HUES64 (cell line): Measurements from ENCODE around the gene GALNTL6.

ENCODE experiments used
- H3K27ac ChIP-seq: 2 replicates; pipeline ENCODE4 v1.7.0; 2013; ENCODE audit warnings: low read depth, low read length, inconsistent platforms
- H3K27me3 ChIP-seq: 2 replicates; pipeline ENCODE4 v1.6.1; 2013; ENCODE audit warnings: mild to moderate bottlenecking, low read length; ENCODE audit not compliant: insufficient read depth
- H3K36me3 ChIP-seq: 2 replicates; pipeline ENCODE4 v1.6.1; 2013; ENCODE audit warnings: mild to moderate bottlenecking, low read length; ENCODE audit not compliant: insufficient read depth
- H3K4me1 ChIP-seq: 2 replicates; pipeline ENCODE4 v1.6.1; 2013; ENCODE audit warnings: mild to moderate bottlenecking, low read length, moderate library complexity; ENCODE audit not compliant: insufficient read depth
- H3K4me3 ChIP-seq: 2 replicates; pipeline ENCODE4 v1.5.1; 2013; ENCODE audit warnings: mild to moderate bottlenecking, low read length, moderate library complexity
- H3K9ac ChIP-seq: 2 replicates; pipeline ENCODE4 v1.6.1; 2013; ENCODE audit warnings: mild to moderate bottlenecking, low read depth, low read length
- H3K9me3 ChIP-seq: 2 replicates; pipeline ENCODE4 v1.6.1; 2013; ENCODE audit warnings: low read depth, low read length; ENCODE audit not compliant: insufficient read depth
- WGBS: fragments of 150-250, 120-280 bp; methylation state at CpG from one replicate; pipeline ENCODE4 v1.1.7; 2013; ENCODE audit warnings: missing lambda C conversion rate; 5-methylcytosine and 5-hydroxymethylcytosine counted together

Gene GALNTL6

DNA sequence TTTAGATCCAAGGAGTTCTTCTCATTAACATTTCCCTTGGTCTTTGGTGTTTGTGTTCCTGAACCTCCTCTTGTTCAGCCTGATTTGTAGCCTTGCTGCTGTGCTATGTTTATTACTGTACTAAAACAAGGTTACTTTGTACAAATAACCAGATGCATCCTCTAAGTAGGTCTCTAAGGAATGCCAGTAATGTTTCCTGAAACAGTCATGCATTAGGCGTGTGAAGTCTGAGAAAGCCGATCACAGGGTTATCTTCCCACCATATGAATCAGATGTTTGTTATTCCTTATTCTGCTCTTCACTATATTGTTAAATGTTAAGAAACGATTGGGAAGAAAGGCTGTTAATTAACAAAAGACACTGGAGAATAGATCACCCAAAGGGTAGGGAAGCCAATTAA lies 66.9 kb downstream of the GALNTL6 start:
- Histone ChIP-seq H3K36me3 (no peaks in the 10 kb centered on the region), H3K9me3 (no peaks in the 10 kb centered on the region), H3K9ac (no peak overlapping the region), H3K27me3 (no peaks in the 10 kb centered on the region), H3K27ac (no peak overlapping the region), H3K4me3 (no peak overlapping the region), H3K4me1 (peaks cover 6% of the 10 kb centered on the region)
- 82% methylated on average over 3 of the region's 3 CpGs for WGBS

DNA sequence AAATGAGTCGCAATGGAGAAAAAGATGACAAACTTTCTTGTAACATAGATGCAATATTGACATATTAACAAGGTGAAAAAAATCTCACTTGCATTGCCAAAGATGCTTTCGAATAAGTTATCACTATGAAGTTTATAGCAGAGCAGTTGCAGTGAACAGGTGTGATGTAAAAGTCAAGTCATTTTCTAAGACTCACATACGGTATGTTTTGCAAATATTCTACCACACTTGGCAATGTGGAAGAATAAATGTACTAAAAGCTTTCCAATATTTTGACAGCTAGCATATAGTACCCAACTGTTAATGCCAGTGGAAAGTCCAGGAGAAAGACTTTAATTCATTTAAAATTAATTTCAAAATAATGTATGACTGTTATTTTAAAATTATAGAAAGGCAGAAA lies 76.5 kb downstream of the GALNTL6 start:
- 100% methylated on average over 2 of the region's 3 CpGs for WGBS

DNA sequence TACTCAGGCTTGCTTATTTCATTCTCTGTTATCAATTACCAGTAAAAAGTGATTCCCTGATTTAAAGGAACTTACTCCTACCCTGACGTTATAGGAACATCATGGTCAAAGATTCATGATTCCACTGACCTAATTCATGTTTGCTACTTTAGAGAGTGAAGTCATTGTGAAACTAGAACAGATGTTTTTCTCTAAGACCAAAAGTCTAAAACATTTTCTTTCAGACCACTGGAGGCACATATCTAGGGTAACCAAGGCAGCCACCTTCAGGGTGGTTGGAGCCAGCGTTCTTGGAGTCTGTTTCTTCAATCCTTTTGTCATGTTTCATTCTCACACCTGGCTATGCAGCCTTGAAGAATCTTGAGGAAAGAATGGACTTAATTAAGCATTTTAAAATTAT lies 77.8 kb downstream of the GALNTL6 start:
- H3K4me3 ChIP-seq, result no peak overlapping the region
- no peaks in the 10 kb centered on the region for H3K27me3 ChIP-seq
- no peaks in the 10 kb centered on the region for H3K36me3 ChIP-seq
- WGBS, result 88% methylated on average over 2 of the region's 2 CpGs
- no peaks in the 10 kb centered on the region; the same call in 1 of the 2 replicates for H3K4me1 ChIP-seq
- no peak overlapping the region for H3K27ac ChIP-seq
- H3K9ac ChIP-seq, result no peak overlapping the region
- no peaks in the 10 kb centered on the region; the same call in 1 of the 2 replicates for H3K9me3 ChIP-seq

More for the DNA sequence above, 76.5 kb downstream of the GALNTL6 start:
- H3K4me3 ChIP-seq, result no peak overlapping the region
- H3K27me3 ChIP-seq, result no peaks in the 10 kb centered on the region
- no peaks in the 10 kb centered on the region for H3K36me3 ChIP-seq
- no peak overlapping the region for H3K9ac ChIP-seq
- no peaks in the 10 kb centered on the region for H3K4me1 ChIP-seq
- no peaks in the 10 kb centered on the region; the same call in 1 of the 2 replicates for H3K9me3 ChIP-seq
- H3K27ac ChIP-seq, result no peak overlapping the region

DNA sequence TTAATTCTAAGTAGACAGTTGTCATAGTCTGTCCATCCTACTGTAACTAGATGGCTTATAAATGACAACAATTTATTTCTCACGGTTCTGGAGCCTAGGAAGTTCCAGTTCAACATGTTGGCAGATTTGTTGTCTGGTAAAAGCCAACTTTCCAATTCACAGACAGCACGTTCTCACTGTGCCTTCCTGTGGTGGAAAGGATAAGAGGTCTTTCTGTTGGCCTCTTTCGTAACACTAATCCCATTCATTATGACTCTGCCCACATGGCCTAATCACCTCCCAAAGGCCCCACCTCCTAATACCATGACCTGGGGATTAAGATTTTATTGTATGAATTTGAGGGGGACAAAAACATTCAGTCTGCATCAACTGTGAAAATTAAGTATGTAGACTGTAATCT lies 83.2 kb downstream of the GALNTL6 start:
- H3K9ac ChIP-seq, result no peak overlapping the region
- 80% methylated on average over 2 of the region's 3 CpGs for WGBS

DNA sequence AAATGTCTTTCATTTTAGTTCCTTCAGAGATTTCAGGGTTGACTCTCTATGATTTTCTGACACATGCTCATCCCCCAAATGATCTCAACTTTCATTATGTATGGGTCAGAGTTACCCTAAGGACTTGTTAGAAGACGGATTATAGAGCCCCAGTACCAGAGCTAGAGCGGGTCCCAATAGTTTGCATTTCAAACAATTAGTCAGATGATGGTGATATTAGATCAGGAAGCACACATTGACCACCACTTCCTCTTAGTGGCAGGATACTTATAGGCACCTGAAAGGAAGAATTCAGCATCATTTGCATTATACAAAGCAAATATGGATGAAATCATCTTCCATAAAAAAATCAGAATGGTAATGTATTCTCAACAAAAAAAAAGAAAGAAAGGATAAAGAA lies 106.1 kb downstream of the GALNTL6 start:
- Histone ChIP-seq H3K4me3 (no peak overlapping the region), H3K4me1 (peaks cover 10% of the 10 kb centered on the region), H3K27ac (no peak overlapping the region), H3K9ac (no peak overlapping the region), H3K9me3 (no peaks in the 10 kb centered on the region), H3K27me3 (no peaks in the 10 kb centered on the region), H3K36me3 (no peaks in the 10 kb centered on the region)
- WGBS, result 93% methylated on average over 2 of the region's 2 CpGs

More for the DNA sequence above, 83.2 kb downstream of the GALNTL6 start:
- H3K27me3 ChIP-seq, result no peaks in the 10 kb centered on the region
- no peaks in the 10 kb centered on the region for H3K9me3 ChIP-seq
- H3K36me3 ChIP-seq, result no peaks in the 10 kb centered on the region
- peaks cover 3% of the 10 kb centered on the region; the same call in 1 of the 2 replicates for H3K4me1 ChIP-seq
- no peak overlapping the region for H3K4me3 ChIP-seq
- H3K27ac ChIP-seq, result no peak overlapping the region

GRCh38 chr4:171920901-171921300 lies 107.7 kb downstream of the GALNTL6 start:
- Histone ChIP-seq H3K9ac (no peak overlapping the region), H3K27ac (no peak overlapping the region), H3K36me3 (no peaks in the 10 kb centered on the region), H3K9me3 (no peaks in the 10 kb centered on the region), H3K4me1 (peaks cover 25% of the 10 kb centered on the region), H3K4me3 (no peak overlapping the region), H3K27me3 (no peaks in the 10 kb centered on the region)
- no CpG with 5 or more reads among the region's 3 CpGs for WGBS

DNA sequence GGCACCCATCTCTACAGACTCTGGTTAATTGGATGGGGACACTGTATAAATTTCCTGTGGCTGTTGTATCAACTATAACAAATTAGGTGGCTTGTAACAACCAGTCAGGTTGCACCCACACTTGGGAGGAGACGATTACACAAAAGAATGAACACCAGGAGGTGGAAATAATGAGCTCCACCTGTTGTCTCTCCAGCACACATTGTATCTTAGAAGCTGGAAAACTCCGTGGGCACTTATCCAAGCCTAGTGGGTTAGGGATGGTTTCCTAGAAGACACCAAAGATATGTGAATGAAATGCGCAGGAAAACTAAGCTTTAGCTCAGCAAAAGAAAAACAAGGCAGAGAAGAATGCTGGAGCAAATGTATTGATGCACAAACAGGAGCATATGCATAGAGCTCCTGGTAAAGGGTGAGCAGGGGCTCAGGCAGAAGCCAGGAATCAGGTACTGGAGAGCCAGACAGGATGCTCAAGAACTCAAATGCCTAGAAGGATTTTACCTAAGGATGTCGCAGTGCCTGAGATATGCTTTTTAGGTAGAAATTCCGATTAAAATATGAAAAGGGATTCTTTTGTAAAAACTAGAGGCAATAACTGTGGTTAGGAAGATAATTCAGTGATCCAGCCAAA lies 111.7 kb downstream of the GALNTL6 start:
- Histone ChIP-seq H3K27ac (peak overlapping the region; percentile 11), H3K4me3 (no peak overlapping the region), H3K36me3 (no peaks in the 10 kb centered on the region), H3K4me1 (peaks cover 25% of the 10 kb centered on the region), H3K9me3 (no peaks in the 10 kb centered on the region), H3K9ac (no peak overlapping the region; the same call in 1 of the 2 replicates), H3K27me3 (no peaks in the 10 kb centered on the region)
- WGBS, result 86% methylated on average over 5 of the region's 5 CpGs

- Histone ChIP-seq H3K36me3 (no peaks in the 10 kb centered on the region), H3K9ac (no peak overlapping the region), H3K9me3 (no peaks in the 10 kb centered on the region), H3K4me3 (no peak overlapping the region), H3K4me1 (peaks cover 25% of the 10 kb centered on the region), H3K27ac (no peak overlapping the region), H3K27me3 (no peaks in the 10 kb centered on the region)
- 93% methylated on average over 4 of the region's 4 CpGs for WGBS
Observed at GRCh38 chr4:171928336-171928735, 115.1 kb downstream of the GALNTL6 start.

DNA sequence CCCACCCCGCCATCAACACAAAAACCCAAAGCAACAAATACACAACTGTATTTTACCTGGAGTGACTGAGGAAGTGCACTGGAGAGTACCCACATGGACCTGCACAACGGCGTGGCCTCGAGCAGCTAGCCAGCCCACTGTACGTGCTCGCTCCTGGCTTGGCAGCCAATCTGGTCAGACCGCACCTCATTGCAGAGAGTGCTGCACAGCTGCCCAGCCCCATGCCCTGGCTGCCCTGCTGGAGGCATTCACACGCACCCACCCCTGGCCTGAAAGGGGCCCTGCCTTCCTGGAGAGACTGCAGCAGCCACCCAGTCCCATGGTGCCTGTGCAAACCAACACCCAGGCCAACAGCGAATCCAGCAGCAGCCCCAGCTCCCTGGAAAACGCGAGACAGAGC lies 116.3 kb downstream of the GALNTL6 start:
- no peaks in the 10 kb centered on the region for H3K27me3 ChIP-seq
- no peak overlapping the region for H3K9ac ChIP-seq
- H3K9me3 ChIP-seq, result no peaks in the 10 kb centered on the region
- H3K4me3 ChIP-seq, result no peak overlapping the region
- H3K4me1 ChIP-seq, result peaks cover 24% of the 10 kb centered on the region
- no peak overlapping the region for H3K27ac ChIP-seq
- 96% methylated on average over 11 of the region's 11 CpGs for WGBS
- H3K36me3 ChIP-seq, result no peaks in the 10 kb centered on the region

DNA sequence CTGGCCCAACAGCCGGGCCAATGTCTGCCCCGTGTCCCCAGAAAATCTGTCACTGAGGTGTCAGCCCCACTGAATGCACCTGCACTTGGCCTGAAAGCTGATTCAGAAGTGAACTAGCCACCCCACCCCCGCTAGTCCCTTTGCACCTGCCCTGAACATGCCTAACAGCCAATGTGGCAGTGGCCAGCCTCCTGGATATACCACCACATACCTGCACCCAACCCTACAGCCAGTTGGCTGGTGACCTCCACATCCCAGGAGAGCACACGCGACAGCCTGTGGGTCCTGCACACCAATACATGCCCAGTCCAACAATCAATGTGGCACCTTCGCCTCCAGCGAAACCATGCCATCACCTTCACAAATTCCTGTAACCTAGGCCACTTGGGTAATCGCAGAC lies 116.7 kb downstream of the GALNTL6 start:
- Histone ChIP-seq H3K27me3 (no peaks in the 10 kb centered on the region), H3K36me3 (no peaks in the 10 kb centered on the region), H3K9me3 (no peaks in the 10 kb centered on the region), H3K9ac (no peak overlapping the region), H3K27ac (no peak overlapping the region), H3K4me3 (no peak overlapping the region), H3K4me1 (peaks cover 19% of the 10 kb centered on the region)
- WGBS, result 97% methylated on average over 8 of the region's 8 CpGs

- H3K9ac ChIP-seq, result no peak overlapping the region
- no peaks in the 10 kb centered on the region for H3K9me3 ChIP-seq
- WGBS, result 93% methylated on average over 6 of the region's 6 CpGs
- H3K27ac ChIP-seq, result no peak overlapping the region
- H3K36me3 ChIP-seq, result no peaks in the 10 kb centered on the region
- no peaks in the 10 kb centered on the region for H3K27me3 ChIP-seq
- no peak overlapping the region for H3K4me3 ChIP-seq
- no peaks in the 10 kb centered on the region for H3K4me1 ChIP-seq
Observed at GRCh38 chr4:171932238-171932637, 119.0 kb downstream of the GALNTL6 start.

GRCh38 chr4:171940656-171941055 lies 127.5 kb downstream of the GALNTL6 start:
- WGBS, result 98% methylated on average over 4 of the region's 6 CpGs
- H3K27ac ChIP-seq, result no peak overlapping the region
- no peaks in the 10 kb centered on the region for H3K4me1 ChIP-seq
- no peak overlapping the region for H3K9ac ChIP-seq
- no peaks in the 10 kb centered on the region for H3K9me3 ChIP-seq
- H3K4me3 ChIP-seq, result no peak overlapping the region
- no peaks in the 10 kb centered on the region for H3K36me3 ChIP-seq
- no peaks in the 10 kb centered on the region for H3K27me3 ChIP-seq
